Testis (tissue), 3 donors: ENCODE data around the gene LNP1. TPM values are rescaled to one million over a fixed set of nuclear protein-coding genes. Genes with fewer than 3 reads are reported as not detected.

ENCODE experiments used
- DNase-seq: peaks from one replicate; pipeline ENCODE4 v3.0.0-alpha.2; 2019
- H3K27ac ChIP-seq, 2 donors: fragments of 200-600 bp; sonication (generic); one replicate each; pipeline ENCODE4 v1.5.1; 2019
- H3K27me3 ChIP-seq: fragments of 200-600 bp; sonication (generic); one replicate; pipeline ENCODE4 v1.5.1; 2019
- H3K36me3 ChIP-seq: fragments of 200-600 bp; sonication (generic); one replicate; pipeline ENCODE4 v1.5.1; 2017; ENCODE audit warnings: low read depth; ENCODE audit errors: missing control alignments
- H3K4me1 ChIP-seq: fragments of 200-600 bp; sonication (generic); one replicate; pipeline ENCODE4 v1.5.1; 2019
- H3K4me3 ChIP-seq, 2 donors: fragments of 200-600 bp; sonication (generic); one replicate each; pipeline ENCODE4 v1.5.1; 2017 to 2019
- H3K9me3 ChIP-seq: fragments of 200-600 bp; sonication (generic); one replicate; pipeline ENCODE4 v1.5.1; 2017
- POLR2A ChIP-seq: fragments of 450-650 bp; IDR thresholded peaks from one replicate; pipeline ENCODE4 v1.6.1; 2017; ENCODE audit warnings: antibody characterized with exemption, mild to moderate bottlenecking, moderate library complexity
- WGBS, 2 donors: methylation state at CpG; one replicate each; pipeline ENCODE4 v1.1.5; 2018; 5-methylcytosine and 5-hydroxymethylcytosine counted together
- intact Hi-C: fragments of 100-400 bp; cut with DNase I; formaldehyde crosslinking; loops from one replicate; pipeline ENCODE4 v1.15.1; 2023; ENCODE audit warnings: low total_unique reads
- polyA plus RNA-seq: library from polyadenylated mRNA; stranded (reverse); fragments of 350-450 nt; fragmentation: Illumina TruSeq; extraction: RNeasy Lipid Tissue Mini Kit (QIAGEN cat#74804); gene quantifications from one replicate; pipeline ENCODE4 v1.2.3, GENCODE V29; 2014; ENCODE audit warnings: low read depth, low replicate concordance; ENCODE audit not compliant: insufficient read depth
- total RNA-seq, 2 donors: library from RNA; depleted of rRNA; stranded (reverse); fragments of >200 nt; gene quantifications; one replicate each; pipeline ENCODE4 v1.2.3, GENCODE V29; 2016
- TF ChIP-seq, protein P1 (sequence below), 3 experiments: fragments of 450-650 bp in 2 of 3; fragments of 200-600 bp in 1 of 3; sonication (generic) in 1 of 3; IDR thresholded peaks; one replicate each; pipeline ENCODE4 v1.5.1; 2016 to 2019; ENCODE audit warnings: antibody characterized with exemption in 3 of 3, mild to moderate bottlenecking in 2 of 3, moderate library complexity in 1 of 3

LNP1 gene
- total and polyA plus RNA-seq, 3 donors from 2014 or later = 14.1 to 57.6 (median 20.9) TPM

DNA sequence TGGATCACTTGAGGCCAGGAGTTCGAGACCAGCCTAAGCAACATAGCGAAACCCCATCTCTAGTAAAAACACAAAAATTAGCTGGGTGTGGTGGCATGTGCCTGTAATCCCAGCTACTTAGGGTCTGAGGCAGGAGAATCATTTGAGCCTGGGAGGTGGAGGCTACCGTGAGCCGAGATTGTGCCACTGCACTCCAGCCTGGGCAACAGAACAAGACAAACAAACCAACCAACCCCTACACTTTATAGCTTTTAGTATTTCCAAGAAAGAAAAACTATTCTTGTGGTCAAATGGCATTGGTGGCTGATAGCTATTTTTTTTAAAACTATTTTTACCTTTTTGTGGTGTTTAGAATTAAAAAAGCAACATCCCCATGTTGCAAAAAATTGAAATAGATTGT is 98.3 kb downstream of the LNP1 start:
- H3K27me3 ChIP-seq = no peaks in the 10 kb centered on the region
- 96 to 97% methylated on average over 4 of the region's 4 CpGs for WGBS, 2 donors
- H3K9me3 ChIP-seq = no peaks in the 10 kb centered on the region
- no peak for DNase-seq
- H3K4me3 ChIP-seq = no peak overlapping the region
- intact Hi-C loops = no loop called here
- no peaks in the 10 kb centered on the region for H3K36me3 ChIP-seq
- no peak overlapping the region for H3K27ac ChIP-seq
- TF ChIP-seq, protein P1, sequence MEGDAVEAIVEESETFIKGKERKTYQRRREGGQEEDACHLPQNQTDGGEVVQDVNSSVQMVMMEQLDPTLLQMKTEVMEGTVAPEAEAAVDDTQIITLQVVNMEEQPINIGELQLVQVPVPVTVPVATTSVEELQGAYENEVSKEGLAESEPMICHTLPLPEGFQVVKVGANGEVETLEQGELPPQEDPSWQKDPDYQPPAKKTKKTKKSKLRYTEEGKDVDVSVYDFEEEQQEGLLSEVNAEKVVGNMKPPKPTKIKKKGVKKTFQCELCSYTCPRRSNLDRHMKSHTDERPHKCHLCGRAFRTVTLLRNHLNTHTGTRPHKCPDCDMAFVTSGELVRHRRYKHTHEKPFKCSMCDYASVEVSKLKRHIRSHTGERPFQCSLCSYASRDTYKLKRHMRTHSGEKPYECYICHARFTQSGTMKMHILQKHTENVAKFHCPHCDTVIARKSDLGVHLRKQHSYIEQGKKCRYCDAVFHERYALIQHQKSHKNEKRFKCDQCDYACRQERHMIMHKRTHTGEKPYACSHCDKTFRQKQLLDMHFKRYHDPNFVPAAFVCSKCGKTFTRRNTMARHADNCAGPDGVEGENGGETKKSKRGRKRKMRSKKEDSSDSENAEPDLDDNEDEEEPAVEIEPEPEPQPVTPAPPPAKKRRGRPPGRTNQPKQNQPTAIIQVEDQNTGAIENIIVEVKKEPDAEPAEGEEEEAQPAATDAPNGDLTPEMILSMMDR (IDR thresholded peaks at IDR 0.05) = no peak
- no peak for TF ChIP-seq POLR2A
- H3K4me1 ChIP-seq = no peaks in the 10 kb centered on the region

DNA sequence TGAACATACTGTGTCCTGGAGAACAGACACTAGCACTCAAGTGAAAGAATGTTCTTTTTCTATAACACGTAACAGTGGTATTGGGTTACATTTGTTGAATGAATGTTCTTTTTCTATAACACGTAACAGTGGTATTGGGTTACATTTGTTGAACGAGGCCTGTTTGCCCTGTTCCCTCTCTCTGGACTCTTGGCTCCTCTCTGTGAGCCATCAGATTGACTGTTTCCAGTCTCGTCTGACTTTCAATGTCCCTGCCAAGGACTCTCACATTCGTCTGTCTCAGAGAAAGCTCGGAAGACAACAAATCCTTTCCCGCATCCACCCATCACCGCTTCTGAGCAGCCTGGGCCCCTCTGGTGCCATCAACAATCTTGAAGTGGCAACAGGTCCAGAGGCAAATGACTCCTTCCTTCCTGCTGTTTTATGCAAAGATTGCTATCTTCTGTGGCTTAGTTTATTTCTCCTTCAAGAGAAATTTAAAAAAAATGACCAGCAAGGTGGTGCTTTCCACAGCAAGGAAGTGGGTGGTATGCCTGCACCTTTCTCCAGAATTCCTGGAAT is 99.1 kb downstream of the LNP1 start:
- intact Hi-C loops = no loop called here
- Histone ChIP-seq H3K27me3 (no peaks in the 10 kb centered on the region), H3K36me3 (no peaks in the 10 kb centered on the region), H3K9me3 (no peaks in the 10 kb centered on the region), H3K27ac (no peak overlapping the region), H3K4me3 (no peak overlapping the region), H3K4me1 (no peaks in the 10 kb centered on the region)
- WGBS, 2 donors = 82 to 88% methylated on average over 8 of the region's 8 CpGs
- TF ChIP-seq, protein P1 (IDR thresholded peaks at IDR 0.05) = no peak
- TF ChIP-seq POLR2A = no peak
- DNase-seq = no peak

- WGBS, 2 donors = 54 to 80% methylated on average over 1 of the region's 1 CpG
- Histone ChIP-seq H3K9me3 (no peaks in the 10 kb centered on the region), H3K4me3 (no peak overlapping the region), H3K36me3 (no peaks in the 10 kb centered on the region), H3K27me3 (no peaks in the 10 kb centered on the region), H3K27ac (no peak overlapping the region), H3K4me1 (no peaks in the 10 kb centered on the region)
- intact Hi-C loops = no loop called here
- no peak for DNase-seq
- TF ChIP-seq POLR2A = no peak
- TF ChIP-seq, protein P1 (IDR thresholded peaks at IDR 0.05) = no peak
Measured at GRCh38 chr3:100503448-100503847, 102.1 kb downstream of the LNP1 start.

Other genes with a start within 250 kb of the LNP1 start
- gene TBC1D23, start 140.5 kb upstream of the LNP1 start, total RNA-seq = 10 to 100 TPM; 28.7 to 35.6 TPM
- 20.6 TPM for gene TBC1D23, start 140.5 kb upstream of the LNP1 start, polyA plus RNA-seq
- gene NIT2, start 66.8 kb upstream of the LNP1 start, total RNA-seq = 10 to 100 TPM; 22.9 to 29.1 TPM
- 21.7 TPM for gene NIT2, start 66.8 kb upstream of the LNP1 start, polyA plus RNA-seq
- 10 to 100 TPM; 32.9 to 35.4 TPM for gene TOMM70, start 450 bp upstream of the LNP1 start, total RNA-seq
- gene TOMM70, start 450 bp upstream of the LNP1 start, polyA plus RNA-seq = 43.3 TPM
- gene TMEM45A, start 91.1 kb downstream of the LNP1 start, total RNA-seq = 10 to 100 TPM; 12.2 to 18.3 TPM
- gene TMEM45A, start 91.1 kb downstream of the LNP1 start, polyA plus RNA-seq = 56.0 TPM
- under 1 TPM; 0.16 to 0.43 TPM for gene ADGRG7, start 208.1 kb downstream of the LNP1 start, total RNA-seq
- gene ADGRG7, start 208.1 kb downstream of the LNP1 start, polyA plus RNA-seq = not detected